Mesothelial cell of epicardium (in vitro differentiated cells): ENCODE results near the gene SYTL1. TPM values are rescaled to one million over a fixed set of nuclear protein-coding genes. Genes with fewer than 3 reads are reported as not detected.

ENCODE experiments used
- DNase-seq, 2 experiments: peaks; one replicate each; pipeline ENCODE4 v3.0.0; 2021; ENCODE audit warnings: low spot score in 2 of 2; ENCODE audit not compliant: unreplicated experiment in 2 of 2
- H3K27ac Mint-ChIP-seq: 2 replicates; pipeline ENCODE4 v1.8.0; 2021; ENCODE audit warnings: mixed read lengths
- H3K27me3 Mint-ChIP-seq: 2 replicates; pipeline ENCODE4 v1.8.0; 2021; ENCODE audit warnings: low read depth, mixed read lengths
- H3K36me3 Mint-ChIP-seq: 2 replicates; pipeline ENCODE4 v1.8.0; 2021; ENCODE audit warnings: mixed read lengths
- H3K4me1 Mint-ChIP-seq: 2 replicates; pipeline ENCODE4 v1.8.0; 2021; ENCODE audit warnings: mixed read lengths
- H3K4me3 Mint-ChIP-seq: 2 replicates; pipeline ENCODE4 v1.8.0; 2021; ENCODE audit warnings: mild to moderate bottlenecking, moderate library complexity, mixed read lengths
- H3K9me3 Mint-ChIP-seq: 2 replicates; pipeline ENCODE4 v1.8.0; 2021; ENCODE audit warnings: mixed read lengths
- CTCF ChIP-seq: fragments of 200-600 bp; sonication (generic); IDR thresholded peaks from one replicate; pipeline ENCODE4 v1.5.0; 2021; ENCODE audit warnings: antibody characterized with exemption; ENCODE audit not compliant: unreplicated experiment
- total RNA-seq: library from RNA; stranded (reverse); gene quantifications from 3 replicates; pipeline ENCODE4 v1.2.1, GENCODE V29; 2021

SYTL1 gene
- total RNA-seq, 1 donor from 2014 or later = 42.8 TPM

- H3K36me3 Mint-ChIP-seq = no peaks in the 10 kb centered on the region
- peaks cover 31% of the 10 kb centered on the region for H3K27me3 Mint-ChIP-seq
- no peak for TF ChIP-seq CTCF
- H3K4me3 Mint-ChIP-seq = no peak overlapping the region
- H3K9me3 Mint-ChIP-seq = no peaks in the 10 kb centered on the region
- DNase-seq = no peak
- H3K27ac Mint-ChIP-seq = no peak overlapping the region
- H3K4me1 Mint-ChIP-seq = peaks cover 24% of the 10 kb centered on the region
These were observed 13.9 kb downstream of the SYTL1 start for GRCh38 chr1:27355683-27356082.

- Mint-ChIP-seq H3K27ac (no peak overlapping the region), H3K36me3 (no peaks in the 10 kb centered on the region), H3K4me3 (no peak overlapping the region), H3K9me3 (no peaks in the 10 kb centered on the region), H3K4me1 (peaks cover 20% of the 10 kb centered on the region), H3K27me3 (peaks cover 34% of the 10 kb centered on the region)
- no peak for DNase-seq
- TF ChIP-seq CTCF = no peak
These were observed 14.4 kb downstream of the SYTL1 start for GRCh38 chr1:27356277-27356618.

- peaks cover 15% of the 10 kb centered on the region for H3K4me1 Mint-ChIP-seq
- TF ChIP-seq CTCF = no peak
- no peak overlapping the region for H3K27ac Mint-ChIP-seq
- H3K9me3 Mint-ChIP-seq = no peaks in the 10 kb centered on the region
- peaks cover 35% of the 10 kb centered on the region for H3K27me3 Mint-ChIP-seq
- H3K4me3 Mint-ChIP-seq = no peak overlapping the region
- no peak for DNase-seq
- no peaks in the 10 kb centered on the region for H3K36me3 Mint-ChIP-seq
These were observed 14.9 kb downstream of the SYTL1 start for GRCh38 chr1:27356619-27357280.

GRCh38 chr1:27357281-27358037 lies 15.6 kb downstream of the SYTL1 start:
- Mint-ChIP-seq H3K4me3 (peak overlapping the region; percentile 6), H3K36me3 (no peaks in the 10 kb centered on the region), H3K4me1 (peaks cover 14% of the 10 kb centered on the region), H3K9me3 (no peaks in the 10 kb centered on the region), H3K27ac (no peak overlapping the region), H3K27me3 (peaks cover 35% of the 10 kb centered on the region)
- DNase-seq = peak; percentile 72 to 90
- peak; percentile 100 for TF ChIP-seq CTCF

- no peak overlapping the region for H3K4me3 Mint-ChIP-seq
- peaks cover 35% of the 10 kb centered on the region for H3K27me3 Mint-ChIP-seq
- no peak overlapping the region for H3K27ac Mint-ChIP-seq
- H3K36me3 Mint-ChIP-seq = peaks cover 1% of the 10 kb centered on the region
- no peak for TF ChIP-seq CTCF
- no peak for DNase-seq
- H3K9me3 Mint-ChIP-seq = no peaks in the 10 kb centered on the region
- H3K4me1 Mint-ChIP-seq = peaks cover 14% of the 10 kb centered on the region
These were observed 16.5 kb downstream of the SYTL1 start for GRCh38 chr1:27358038-27358927.
